ENCODE measurements around the gene TUBA4A. TPM values are rescaled to one million over a fixed set of nuclear protein-coding genes. Genes with fewer than 3 reads are reported as not detected.
A peak's percentile ranks its signal among the peaks of the same experiment; 100 is the strongest.

Gene TUBA4A
- total RNA-seq, 2 donors from 2014 or later: 17.8 to 20.2 TPM

DNA sequence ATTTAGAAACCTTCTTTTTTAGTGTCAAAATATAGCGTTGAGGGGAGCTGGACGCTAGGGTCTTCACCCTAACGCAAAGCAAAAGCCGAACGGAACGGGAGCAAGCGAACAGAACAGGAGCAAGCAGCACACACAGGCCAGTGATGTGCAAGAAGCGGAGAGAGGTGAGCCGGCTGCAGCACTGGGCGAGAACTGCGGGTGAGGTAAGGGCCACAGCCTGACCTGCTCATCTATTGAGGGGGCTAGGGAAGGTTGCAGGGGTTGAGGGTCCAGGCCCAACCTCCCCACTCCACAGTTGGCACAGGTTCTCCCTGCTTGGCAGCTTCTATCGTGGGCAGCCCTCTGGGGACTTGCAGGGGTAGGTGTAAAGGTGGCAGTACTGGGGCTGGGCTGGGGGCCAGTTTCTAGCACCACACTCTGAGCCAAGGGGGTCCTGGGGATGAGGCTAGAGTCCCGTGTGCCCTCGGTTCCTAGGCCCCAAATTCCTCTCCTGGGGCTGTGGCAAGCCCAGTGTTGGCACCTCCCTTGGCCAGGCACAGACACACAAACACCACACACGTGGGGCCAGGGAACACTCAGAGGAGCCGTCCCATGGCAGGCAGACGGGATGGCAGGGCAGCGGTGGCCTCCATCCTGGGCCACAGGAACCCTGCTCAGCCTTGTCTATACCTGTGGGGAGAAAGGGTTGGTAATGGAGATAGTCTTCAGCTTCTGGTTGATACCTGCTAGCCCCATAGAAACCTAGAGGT, 33.8 kb downstream of the TUBA4A start:
- H3K27ac ChIP-seq: peak overlapping the region in 1 of 4 donors; percentile 68
- 86 to 90% methylated on average over 15 to 18 of the region's 18 CpGs for WGBS, 2 donors
- no peak for TF ChIP-seq POLR2A (IDR thresholded peaks at IDR 0.05)

DNA sequence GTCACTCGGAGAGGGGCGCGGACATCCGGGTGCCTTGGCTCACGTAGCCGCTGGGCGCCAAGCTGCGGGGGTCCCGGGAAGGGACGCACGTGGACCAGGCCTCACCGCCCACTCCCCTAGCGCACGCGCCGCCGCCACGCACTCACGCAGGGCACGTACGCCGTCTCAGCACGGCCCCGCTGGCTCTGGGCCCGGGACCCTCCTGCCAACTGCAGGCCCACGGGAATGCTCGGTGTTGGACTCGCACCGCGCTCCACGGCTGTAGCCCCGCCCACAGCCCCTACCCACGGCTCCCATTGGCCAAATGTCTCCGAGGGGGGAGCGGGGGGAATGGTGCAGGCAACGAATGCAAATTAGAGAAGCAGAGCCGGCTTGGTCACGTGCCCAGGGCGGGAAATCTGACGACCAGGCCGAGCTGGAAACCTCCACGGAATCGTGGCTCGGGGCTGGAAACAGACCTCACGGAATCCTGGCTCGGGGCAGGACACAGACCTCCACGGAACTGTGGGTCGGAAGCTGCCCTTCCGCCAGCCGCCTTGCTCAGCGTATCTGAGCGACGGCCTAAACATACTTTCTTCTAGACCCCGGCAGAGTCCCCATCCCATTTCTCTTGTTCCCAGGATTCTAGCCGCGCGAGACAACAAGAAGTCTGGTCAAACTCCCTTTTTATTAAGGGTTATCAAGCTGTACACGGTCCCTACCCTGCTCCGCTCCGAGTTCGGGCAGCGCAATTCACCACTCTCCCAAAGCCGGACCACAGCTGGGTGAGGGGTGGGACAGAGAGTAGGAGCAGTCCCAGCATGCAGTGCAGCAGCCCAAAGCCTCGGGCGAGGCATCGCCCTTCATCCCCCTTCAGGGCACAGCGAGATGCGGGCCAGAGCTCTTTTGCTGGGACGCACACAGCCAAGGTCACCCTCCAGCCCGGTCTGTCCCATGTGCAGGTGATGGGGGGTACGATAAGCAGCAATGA, 34.7 kb downstream of the TUBA4A start, which contains the start of gene ABCB6:
Gene ABCB6 (minus strand): TSS at position 227 of the 970 bp plus-strand sequence. CDS start 285 bp downstream, outside the sequence.
- Histone ChIP-seq H3K27ac (peak within 1 kb of the TSS; percentile 68 to 92 (median 90)), H3K27me3 (no peaks in the 10 kb centered on the region), H3K36me3 (replicated peaks in 1 of 2; ENCODE audit: insufficient read depth in 1 of 2, low read depth in 2 of 2) (peaks cover 4 to 19% of the 10 kb centered on the region in 2 donors), H3K4me1 (peaks cover 31% of the 10 kb centered on the region), H3K4me3 (peak within 1 kb of the TSS in 1 of 2 donors; percentile 1), H3K9me3 (no peaks in the 10 kb centered on the region)
- 8 to 12% methylated on average over 21 to 71 of the region's 71 CpGs for WGBS, 2 donors
- peak; percentile 95 to 97 (median 96) for DNase-seq
- peak; percentile 35 to 44 (median 44) for TF ChIP-seq POLR2A (IDR thresholded peaks at IDR 0.05)
- no peak for TF ChIP-seq CTCF (IDR thresholded peaks at IDR 0.05)
- ATAC-seq: peak; percentile 88
- intact Hi-C loops (cut with DNase I): no loop called here

More for the DNA sequence above, 33.8 kb downstream of the TUBA4A start:
- ATAC-seq (no peak), DNase-seq (no peak)
- intact Hi-C loops (cut with DNase I): loop anchor here (10.0 kb wide), 1 partner anchor 45 kb away; the partner anchor contains the start of genes CNPPD1, RETREG2 and SLC23A3
- Histone ChIP-seq H3K9me3 (no peaks in the 10 kb centered on the region), H3K4me3 (no peak overlapping the region), H3K27me3 (no peaks in the 10 kb centered on the region), H3K36me3 (replicated peaks in 1 of 2; ENCODE audit: insufficient read depth in 1 of 2, low read depth in 2 of 2) (peaks cover 13 to 27% of the 10 kb centered on the region in 2 donors), H3K4me1 (peaks cover 31% of the 10 kb centered on the region)

DNA sequence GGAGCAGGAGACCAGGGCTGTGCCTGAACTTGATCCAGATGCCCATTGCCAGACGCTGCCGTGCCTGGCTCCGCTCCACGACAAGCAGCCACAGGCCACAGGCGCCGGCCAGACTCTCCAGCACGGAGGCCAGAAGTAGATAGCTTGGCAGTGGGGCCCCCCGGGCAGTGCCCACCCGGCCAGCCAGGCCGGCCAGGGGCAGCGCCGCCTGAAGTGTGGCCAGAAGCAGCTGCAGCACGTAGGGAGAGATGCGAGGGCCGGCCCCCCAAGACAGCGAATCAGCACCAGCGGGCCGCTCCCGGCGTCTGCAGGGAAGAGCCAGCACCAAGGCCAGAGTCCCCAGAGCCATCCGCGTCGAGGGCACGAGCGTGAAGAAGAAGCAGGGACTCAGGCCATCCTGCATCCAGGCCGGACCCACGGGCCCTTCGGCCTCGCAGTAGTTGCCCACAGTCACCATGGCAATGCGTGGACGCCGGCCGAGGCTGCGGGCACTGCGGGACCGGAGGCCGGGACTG, 35.4 kb downstream of the TUBA4A start:
- Histone ChIP-seq H3K27ac (peak overlapping the region; percentile 68 to 92 (median 90)), H3K9me3 (no peaks in the 10 kb centered on the region), H3K27me3 (no peaks in the 10 kb centered on the region), H3K36me3 (replicated peaks in 1 of 2; ENCODE audit: insufficient read depth in 1 of 2, low read depth in 2 of 2) (peaks cover 3 to 11% of the 10 kb centered on the region in 2 donors), H3K4me3 (peak overlapping the region in 1 of 2 donors; percentile 1), H3K4me1 (peaks cover 31% of the 10 kb centered on the region)
- TF ChIP-seq POLR2A (IDR thresholded peaks at IDR 0.05) (no peak), CTCF (IDR thresholded peaks at IDR 0.05) (no peak)
- 0 to 1% methylated on average over 16 to 37 of the region's 37 CpGs for whole genome bisulfite sequencing, 2 donors
- DNase-seq (peak; percentile 66 to 75 (median 71)), ATAC-seq (peak; percentile 52)
- intact Hi-C loops (cut with DNase I): no loop called here

- ATAC-seq (no peak), DNase-seq (no peak)
- intact Hi-C loops (cut with DNase I): no loop called here
- H3K27ac ChIP-seq: no peak overlapping the region
- H3K36me3 ChIP-seq (replicated peaks in 1 of 2; ENCODE audit: insufficient read depth in 1 of 2, low read depth in 2 of 2): peaks cover 0 to 4% of the 10 kb centered on the region in 2 donors
- no peaks in the 10 kb centered on the region for H3K27me3 ChIP-seq
- no peak overlapping the region for H3K4me3 ChIP-seq
- no peaks in the 10 kb centered on the region for H3K9me3 ChIP-seq
- WGBS, 2 donors: 85 to 92% methylated on average over 2 to 6 of the region's 6 CpGs
- peaks cover 31% of the 10 kb centered on the region for H3K4me1 ChIP-seq
- TF ChIP-seq POLR2A (IDR thresholded peaks at IDR 0.05) (no peak), CTCF (IDR thresholded peaks at IDR 0.05) (no peak)
These were observed 37.2 kb downstream of the TUBA4A start for GRCh38 chr2:219216535-219216915.
